A673 (cell line): Measurements from ENCODE around the gene TOM1. TPM values are rescaled to one million over a fixed set of nuclear protein-coding genes. Genes with fewer than 3 reads are reported as not detected.

Experiments used
- BruUV-seq: library from RNA; stranded (reverse); fragments of 400-500 nt; replicated peaks from 2 replicates; lab custom pipeline; 2021; lab: Mats Ljungman, UMichigan
- CTCF ChIA-PET: fragments of 300-600 bp; sonication (Branson Sonifier 250); formaldehyde crosslinking; loops from one replicate; lab custom pipeline; 2022; ENCODE audit warnings: antibody characterized with exemption; lab: Charles Lee
- POLR2A ChIA-PET: fragments of 300-600 bp; sonication (Branson Sonifier 250); formaldehyde crosslinking; loops from one replicate; lab custom pipeline; 2022; ENCODE audit warnings: antibody characterized with exemption; ENCODE audit not compliant: low non-redundant PET; lab: Charles Lee
- DNase-seq: peaks from one replicate; pipeline ENCODE4 v3.0.0-alpha.2; 2015; ENCODE audit warnings: low spot score
- H3K27ac ChIP-seq: fragments of 200-600 bp; sonication (generic); 2 replicates; pipeline ENCODE4 v1.5.1; 2016; ENCODE audit warnings: mixed run types, low read depth, mild to moderate bottlenecking, mixed read lengths, antibody characterized with exemption, low read length; ENCODE audit not compliant: poor library complexity, severe bottlenecking
- H3K27me3 ChIP-seq: fragments of 200-600 bp; sonication (generic); replicated peaks from 2 replicates; pipeline ENCODE4 v1.6.1; 2017; ENCODE audit warnings: mixed run types, low read depth, mild to moderate bottlenecking, mixed read lengths, antibody characterized with exemption, low read length; ENCODE audit not compliant: insufficient read depth, poor library complexity
- H3K36me3 ChIP-seq: fragments of 200-600 bp; sonication (generic); 2 replicates; pipeline ENCODE4 v1.6.1; 2016; ENCODE audit warnings: mixed run types, mild to moderate bottlenecking, mixed read lengths, antibody characterized with exemption, low read length; ENCODE audit not compliant: insufficient read depth, poor library complexity, severe bottlenecking
- H3K4me1 ChIP-seq: fragments of 200-600 bp; sonication (generic); 2 replicates; pipeline ENCODE4 v1.6.1; 2017; ENCODE audit warnings: mixed run types, mild to moderate bottlenecking, mixed read lengths, antibody characterized with exemption, low read length; ENCODE audit not compliant: insufficient read depth, poor library complexity, severe bottlenecking
- H3K4me3 ChIP-seq: fragments of 200-600 bp; sonication (generic); 2 replicates; pipeline ENCODE4 v1.5.1; 2016; ENCODE audit warnings: low read depth, mixed run types, mild to moderate bottlenecking, mixed read lengths, low read length; ENCODE audit not compliant: poor library complexity, severe bottlenecking
- H3K9me3 ChIP-seq: fragments of 200-600 bp; sonication (generic); 2 replicates; pipeline ENCODE4 v1.6.1; 2016; ENCODE audit warnings: mixed run types, low read depth, mild to moderate bottlenecking, mixed read lengths, antibody characterized with exemption, low read length; ENCODE audit not compliant: poor library complexity, severe bottlenecking
- EZH2 ChIP-seq: fragments of 200-600 bp; sonication (generic); IDR thresholded peaks from 2 replicates; pipeline ENCODE4 v1.6.1; 2017; ENCODE audit warnings: borderline replicate concordance, low read depth, mild to moderate bottlenecking, mixed read lengths, antibody characterized with exemption, low read length; ENCODE audit not compliant: poor library complexity, severe bottlenecking
- intact Hi-C: fragments of 100-400 bp; cut with micrococcal nuclease; formaldehyde crosslinking; loops from one replicate; pipeline ENCODE4 v1.10.0; 2022; ENCODE audit not compliant: unreplicated experiment
- total RNA-seq: library from RNA; stranded (reverse); gene quantifications from 2 replicates; pipeline ENCODE4 v1.2.3, GENCODE V29; 2021
- TF ChIP-seq, protein P1 (sequence below): fragments of 300-800, 200-600 bp; sonication (generic); conservative IDR thresholded peaks from 2 replicates; pipeline ENCODE4 v1.5.1; 2017; ENCODE audit warnings: low read depth, mild to moderate bottlenecking, antibody characterized with exemption, low read length, moderate library complexity, mixed read lengths

Gene TOM1
- total RNA-seq, 1 experiment from 2014 or later, result 22.8 TPM

DNA sequence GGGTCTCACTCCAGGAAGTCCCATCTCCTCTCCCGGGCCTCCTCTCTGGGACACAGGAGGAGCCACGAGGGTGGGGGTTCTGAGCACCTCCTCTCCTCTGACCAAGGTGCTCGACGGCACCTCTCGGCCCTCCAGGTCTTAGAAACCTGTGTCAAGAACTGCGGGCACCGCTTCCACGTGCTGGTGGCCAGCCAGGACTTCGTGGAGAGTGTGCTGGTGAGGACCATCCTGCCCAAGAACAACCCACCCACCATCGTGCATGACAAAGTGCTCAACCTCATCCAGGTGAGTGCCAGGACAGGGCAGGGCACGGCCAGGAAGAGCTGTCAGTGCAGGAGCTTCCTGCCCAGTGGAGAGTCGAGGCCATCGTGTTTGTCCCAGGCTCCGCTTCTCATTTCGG is 23.2 kb downstream of the TOM1 start:
- intact Hi-C loops, result no loop called here
- ChIA-PET CTCF (no interaction called here), POLR2A (no interaction called here)
- Histone ChIP-seq H3K27ac (no peak overlapping the region), H3K4me3 (no peak overlapping the region), H3K4me1 (no peaks in the 10 kb centered on the region), H3K36me3 (peaks cover 3% of the 10 kb centered on the region), H3K27me3 (no peaks in the 10 kb centered on the region), H3K9me3 (no peaks in the 10 kb centered on the region)
- DNase-seq, result no peak
- BruUV-seq, result no TSS peak
- TF ChIP-seq, protein P1, sequence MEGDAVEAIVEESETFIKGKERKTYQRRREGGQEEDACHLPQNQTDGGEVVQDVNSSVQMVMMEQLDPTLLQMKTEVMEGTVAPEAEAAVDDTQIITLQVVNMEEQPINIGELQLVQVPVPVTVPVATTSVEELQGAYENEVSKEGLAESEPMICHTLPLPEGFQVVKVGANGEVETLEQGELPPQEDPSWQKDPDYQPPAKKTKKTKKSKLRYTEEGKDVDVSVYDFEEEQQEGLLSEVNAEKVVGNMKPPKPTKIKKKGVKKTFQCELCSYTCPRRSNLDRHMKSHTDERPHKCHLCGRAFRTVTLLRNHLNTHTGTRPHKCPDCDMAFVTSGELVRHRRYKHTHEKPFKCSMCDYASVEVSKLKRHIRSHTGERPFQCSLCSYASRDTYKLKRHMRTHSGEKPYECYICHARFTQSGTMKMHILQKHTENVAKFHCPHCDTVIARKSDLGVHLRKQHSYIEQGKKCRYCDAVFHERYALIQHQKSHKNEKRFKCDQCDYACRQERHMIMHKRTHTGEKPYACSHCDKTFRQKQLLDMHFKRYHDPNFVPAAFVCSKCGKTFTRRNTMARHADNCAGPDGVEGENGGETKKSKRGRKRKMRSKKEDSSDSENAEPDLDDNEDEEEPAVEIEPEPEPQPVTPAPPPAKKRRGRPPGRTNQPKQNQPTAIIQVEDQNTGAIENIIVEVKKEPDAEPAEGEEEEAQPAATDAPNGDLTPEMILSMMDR, result no peak
- no peak for TF ChIP-seq EZH2

DNA sequence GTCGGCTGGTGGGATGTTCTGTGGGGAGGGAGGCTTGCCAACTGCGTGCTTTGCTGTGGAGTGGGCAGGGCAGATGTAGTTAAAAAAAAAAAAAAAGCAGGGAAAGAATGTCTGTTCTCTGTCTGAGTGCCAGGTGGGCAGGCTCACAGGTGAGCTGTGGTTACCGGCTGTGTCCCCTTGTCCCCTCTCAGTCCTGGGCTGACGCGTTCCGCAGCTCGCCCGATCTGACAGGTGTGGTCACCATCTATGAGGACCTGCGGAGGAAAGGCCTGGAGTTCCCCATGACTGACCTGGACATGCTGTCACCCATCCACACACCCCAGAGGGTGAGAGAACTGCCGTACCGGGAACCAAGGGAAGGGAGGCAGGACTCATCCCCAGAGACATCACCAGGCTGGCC is 23.6 kb downstream of the TOM1 start:
- H3K27ac ChIP-seq, result no peak overlapping the region
- no peak overlapping the region for H3K4me3 ChIP-seq
- no peak for DNase-seq
- POLR2A ChIA-PET, result no interaction called here
- BruUV-seq, result no TSS peak
- H3K9me3 ChIP-seq, result no peaks in the 10 kb centered on the region
- no peaks in the 10 kb centered on the region for H3K4me1 ChIP-seq
- TF ChIP-seq EZH2, result no peak
- TF ChIP-seq, protein P1, result no peak
- no peaks in the 10 kb centered on the region for H3K27me3 ChIP-seq
- CTCF ChIA-PET, result no interaction called here
- intact Hi-C loops, result no loop called here
- peaks cover 3% of the 10 kb centered on the region for H3K36me3 ChIP-seq

DNA sequence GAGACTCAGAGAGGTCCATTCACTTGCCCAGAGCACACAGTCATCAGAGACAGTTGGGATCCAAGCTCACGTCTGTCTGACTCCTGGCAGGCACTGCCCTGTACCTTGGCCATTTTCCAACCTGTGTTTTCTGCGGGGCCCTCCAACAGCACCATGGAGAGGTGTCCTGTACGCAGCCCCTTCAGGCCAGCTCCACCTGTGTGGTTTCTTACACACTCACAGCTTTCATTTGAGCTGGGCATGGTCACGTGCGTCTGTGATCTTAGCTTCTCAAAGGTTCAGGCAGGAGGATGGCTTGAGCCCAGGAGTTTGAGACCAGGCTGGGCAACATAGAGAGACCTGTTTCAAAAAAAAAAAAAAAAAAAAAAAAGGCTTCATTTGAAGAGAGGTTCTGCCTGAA is 24.4 kb downstream of the TOM1 start:
- H3K4me1 ChIP-seq, result no peaks in the 10 kb centered on the region
- H3K36me3 ChIP-seq, result peaks cover 3% of the 10 kb centered on the region
- ChIA-PET POLR2A (no interaction called here), CTCF (interaction anchor here (0.7 kb wide), 1 partner anchor 708 kb away, joined by 3 read pairs; no protein-coding TSS in a partner anchor)
- H3K4me3 ChIP-seq, result no peak overlapping the region
- BruUV-seq, result no TSS peak
- H3K27me3 ChIP-seq, result no peaks in the 10 kb centered on the region
- intact Hi-C loops, result no loop called here
- no peaks in the 10 kb centered on the region for H3K9me3 ChIP-seq
- no peak overlapping the region for H3K27ac ChIP-seq
- DNase-seq, result no peak
- TF ChIP-seq, protein P1, result no peak
- TF ChIP-seq EZH2, result no peak
